Activated naive CD8-positive, alpha-beta T cell treated with anti-CD3 and anti-CD28 coated beads for 36 hours (primary cell): ENCODE data around the gene SAFB. TPM values are rescaled to one million over a fixed set of nuclear protein-coding genes. Genes with fewer than 3 reads are reported as not detected.
"Not testable (repeated sequence)": the region's sequence is repeated elsewhere in the genome, so short reads cannot be mapped to it uniquely, and the experiment has no call there.

Experiments used
- DNase-seq: peaks from one replicate; pipeline ENCODE4 v3.0.0; 2021
- H3K27ac Mint-ChIP-seq: one replicate; pipeline ENCODE4 v1.8.0; 2022; ENCODE audit warnings: mild to moderate bottlenecking, moderate library complexity, mixed read lengths
- H3K27me3 Mint-ChIP-seq: one replicate; pipeline ENCODE4 v1.8.0; 2022; ENCODE audit warnings: mild to moderate bottlenecking, mixed read lengths
- H3K36me3 Mint-ChIP-seq: one replicate; pipeline ENCODE4 v1.8.0; 2021; ENCODE audit warnings: mild to moderate bottlenecking, mixed read lengths
- H3K4me1 Mint-ChIP-seq: one replicate; pipeline ENCODE4 v1.8.0; 2021; ENCODE audit warnings: mixed read lengths
- H3K4me3 Mint-ChIP-seq: one replicate; pipeline ENCODE4 v1.8.0; 2022; ENCODE audit warnings: mild to moderate bottlenecking, moderate library complexity, mixed read lengths
- H3K9me3 Mint-ChIP-seq: one replicate; pipeline ENCODE4 v1.8.0; 2022; ENCODE audit warnings: mixed read lengths
- total RNA-seq, 2 experiments: library from RNA; stranded (reverse); gene quantifications; one replicate each; pipeline ENCODE4 v1.2.3, GENCODE V29; 2021

The SAFB gene
- total RNA-seq, 2 experiments from 2014 or later: 123 to 133 TPM

- H3K4me3 Mint-ChIP-seq: no peak overlapping the region
- peaks cover 12% of the 10 kb centered on the region for H3K4me1 Mint-ChIP-seq
- no peaks in the 10 kb centered on the region for H3K9me3 Mint-ChIP-seq
- no peaks in the 10 kb centered on the region for H3K27me3 Mint-ChIP-seq
- peaks cover 33% of the 10 kb centered on the region for H3K36me3 Mint-ChIP-seq
- H3K27ac Mint-ChIP-seq: no peak overlapping the region
- no peak for DNase-seq
Measured at GRCh38 chr19:5590865-5591154, 32.1 kb upstream of the SAFB start.

- peaks cover 34% of the 10 kb centered on the region for H3K36me3 Mint-ChIP-seq
- DNase-seq: no peak
- H3K9me3 Mint-ChIP-seq: no peaks in the 10 kb centered on the region
- peaks cover 7% of the 10 kb centered on the region for H3K4me1 Mint-ChIP-seq
- no peak overlapping the region for H3K4me3 Mint-ChIP-seq
- H3K27me3 Mint-ChIP-seq: no peaks in the 10 kb centered on the region
- no peak overlapping the region for H3K27ac Mint-ChIP-seq
Measured at GRCh38 chr19:5591476-5591875, 31.4 kb upstream of the SAFB start.

- Mint-ChIP-seq H3K27me3 (no peaks in the 10 kb centered on the region), H3K9me3 (no peaks in the 10 kb centered on the region), H3K4me3 (no peak overlapping the region), H3K27ac (no peak overlapping the region), H3K36me3 (peaks cover 29% of the 10 kb centered on the region), H3K4me1 (no peaks in the 10 kb centered on the region)
- no peak for DNase-seq
Measured at GRCh38 chr19:5592531-5593342, 30.1 kb upstream of the SAFB start.

- Mint-ChIP-seq H3K36me3 (peaks cover 26% of the 10 kb centered on the region), H3K4me1 (no peaks in the 10 kb centered on the region), H3K4me3 (no peak overlapping the region), H3K27me3 (no peaks in the 10 kb centered on the region), H3K27ac (no peak overlapping the region), H3K9me3 (no peaks in the 10 kb centered on the region)
- DNase-seq: no peak
Measured at GRCh38 chr19:5593343-5594255, 29.3 kb upstream of the SAFB start.

GRCh38 chr19:5594521-5594950, 28.3 kb upstream of the SAFB start:
- no peaks in the 10 kb centered on the region for H3K27me3 Mint-ChIP-seq
- H3K4me3 Mint-ChIP-seq: no peak overlapping the region
- H3K36me3 Mint-ChIP-seq: peaks cover 27% of the 10 kb centered on the region
- no peaks in the 10 kb centered on the region for H3K4me1 Mint-ChIP-seq
- no peak for DNase-seq
- H3K9me3 Mint-ChIP-seq: no peaks in the 10 kb centered on the region
- no peak overlapping the region for H3K27ac Mint-ChIP-seq

- no peak for DNase-seq
- H3K9me3 Mint-ChIP-seq: no peaks in the 10 kb centered on the region
- no peak overlapping the region for H3K27ac Mint-ChIP-seq
- H3K36me3 Mint-ChIP-seq: peaks cover 27% of the 10 kb centered on the region
- no peak overlapping the region for H3K4me3 Mint-ChIP-seq
- H3K4me1 Mint-ChIP-seq: no peaks in the 10 kb centered on the region
- H3K27me3 Mint-ChIP-seq: no peaks in the 10 kb centered on the region
Measured at GRCh38 chr19:5595129-5595528, 27.8 kb upstream of the SAFB start.

GRCh38 chr19:5595745-5596144, 27.1 kb upstream of the SAFB start:
- no peak overlapping the region for H3K27ac Mint-ChIP-seq
- no peaks in the 10 kb centered on the region for H3K27me3 Mint-ChIP-seq
- DNase-seq: no peak
- peaks cover 25% of the 10 kb centered on the region for H3K36me3 Mint-ChIP-seq
- H3K4me3 Mint-ChIP-seq: no peak overlapping the region
- no peaks in the 10 kb centered on the region for H3K9me3 Mint-ChIP-seq
- H3K4me1 Mint-ChIP-seq: no peaks in the 10 kb centered on the region

GRCh38 chr19:5600797-5601196, 22.1 kb upstream of the SAFB start:
- Mint-ChIP-seq H3K4me1 (no peaks in the 10 kb centered on the region), H3K27ac (no peak overlapping the region), H3K36me3 (peaks cover 31% of the 10 kb centered on the region), H3K4me3 (no peak overlapping the region), H3K27me3 (no peaks in the 10 kb centered on the region), H3K9me3 (no peaks in the 10 kb centered on the region)
- no peak for DNase-seq

- no peak for DNase-seq
- no peaks in the 10 kb centered on the region for H3K27me3 Mint-ChIP-seq
Measured at GRCh38 chr19:5603626-5604025, 19.3 kb upstream of the SAFB start.

GRCh38 chr19:5605362-5605761, 17.5 kb upstream of the SAFB start:
- Mint-ChIP-seq H3K36me3 (peaks cover 39% of the 10 kb centered on the region), H3K4me1 (peaks cover 16% of the 10 kb centered on the region), H3K9me3 (no peaks in the 10 kb centered on the region), H3K4me3 (no peak overlapping the region), H3K27me3 (no peaks in the 10 kb centered on the region), H3K27ac (no peak overlapping the region)
- no peak for DNase-seq

More at GRCh38 chr19:5603626-5604025, 19.3 kb upstream of the SAFB start:
- peaks cover 16% of the 10 kb centered on the region for H3K4me1 Mint-ChIP-seq
- peaks cover 41% of the 10 kb centered on the region for H3K36me3 Mint-ChIP-seq
- H3K27ac Mint-ChIP-seq: no peak overlapping the region
- no peaks in the 10 kb centered on the region for H3K9me3 Mint-ChIP-seq
- H3K4me3 Mint-ChIP-seq: no peak overlapping the region

- no peaks in the 10 kb centered on the region for H3K9me3 Mint-ChIP-seq
- H3K27ac Mint-ChIP-seq: peak overlapping the region; percentile 51
- peaks cover 16% of the 10 kb centered on the region for H3K4me1 Mint-ChIP-seq
- no peak overlapping the region for H3K4me3 Mint-ChIP-seq
- peaks cover 37% of the 10 kb centered on the region for H3K36me3 Mint-ChIP-seq
- H3K27me3 Mint-ChIP-seq: no peaks in the 10 kb centered on the region
- no peak for DNase-seq
Measured at GRCh38 chr19:5607318-5608275, 15.3 kb upstream of the SAFB start.

GRCh38 chr19:5608291-5608690, 14.6 kb upstream of the SAFB start:
- Mint-ChIP-seq H3K4me1 (peaks cover 16% of the 10 kb centered on the region), H3K27ac (no peak overlapping the region), H3K4me3 (no peak overlapping the region), H3K36me3 (peaks cover 43% of the 10 kb centered on the region), H3K9me3 (no peaks in the 10 kb centered on the region), H3K27me3 (no peaks in the 10 kb centered on the region)
- no peak for DNase-seq

- not testable (repeated sequence) for H3K4me3 Mint-ChIP-seq, DNase-seq, H3K27ac Mint-ChIP-seq, H3K9me3 Mint-ChIP-seq, H3K27me3 Mint-ChIP-seq
- peaks cover 16% of the 10 kb centered on the region for H3K4me1 Mint-ChIP-seq
- H3K36me3 Mint-ChIP-seq: peaks cover 39% of the 10 kb centered on the region
Measured at GRCh38 chr19:5608766-5609165, 14.1 kb upstream of the SAFB start.

- no peak overlapping the region for H3K27ac Mint-ChIP-seq
- DNase-seq: no peak
- no peaks in the 10 kb centered on the region for H3K27me3 Mint-ChIP-seq
- peaks cover 16% of the 10 kb centered on the region for H3K4me1 Mint-ChIP-seq
- no peak overlapping the region for H3K4me3 Mint-ChIP-seq
- no peaks in the 10 kb centered on the region for H3K9me3 Mint-ChIP-seq
- peaks cover 34% of the 10 kb centered on the region for H3K36me3 Mint-ChIP-seq
Measured at GRCh38 chr19:5609881-5610448, 12.9 kb upstream of the SAFB start.
